GM12878 (cell line): ENCODE data around the gene GMDS. TPM values are rescaled to one million over a fixed set of nuclear protein-coding genes. Genes with fewer than 3 reads are reported as not detected.

ENCODE experiments used
- ATAC-seq: fragments of 200-7000 bp; cut with Tn5 transposase; 3 replicates; pipeline ENCODE4 v1.9.1; 2020; ENCODE audit warnings: mild to moderate bottlenecking, moderate library complexity
- BruUV-seq: library from RNA; stranded (reverse); fragments of 400-500 nt; replicated peaks from 2 replicates; lab custom pipeline; 2021; lab: Mats Ljungman, UMichigan
- CTCF ChIA-PET: fragments of 300-600 bp; sonication (Branson Sonifier 250); formaldehyde crosslinking; extraction: SDS; loops from one replicate; lab custom pipeline; 2021; ENCODE audit warnings: inconsistent platforms; lab: Yijun Ruan, JAX
- POLR2A ChIA-PET: fragments of 350-600 bp; formaldehyde crosslinking; extraction: SDS; loops from one replicate; lab custom pipeline; 2021; ENCODE audit warnings: inconsistent platforms; lab: Charles Lee
- RAD21 ChIA-PET: fragments of 300-600 bp; sonication (Branson Sonifier 250); formaldehyde crosslinking; loops from one replicate; lab custom pipeline; 2023; ENCODE audit warnings: antibody characterized with exemption; ENCODE audit not compliant: unreplicated experiment; lab: Charles Lee
- SMC1A ChIA-PET: fragments of 300-600 bp; sonication (Branson Sonifier 250); formaldehyde crosslinking; loops from one replicate; lab custom pipeline; 2023; ENCODE audit not compliant: unreplicated experiment, uncharacterized antibody; lab: Charles Lee
- DNase-seq: peaks from one replicate; pipeline ENCODE4 v3.0.0-alpha.2; 2011; ENCODE audit warnings: low read depth, low spot score
- FAIRE-seq: peaks from 3 replicates; lab custom pipeline; 2011; peaks lifted over from hg19 to GRCh38; lab: Jason Lieb, UNC
- H2AFZ ChIP-seq: 2 replicates; pipeline ENCODE4 v1.6.0; 2011; ENCODE audit warnings: low read depth, low read length, control low read depth; ENCODE audit not compliant: control insufficient read depth
- H3K27ac ChIP-seq: 2 replicates; pipeline ENCODE4 v1.5.1; 2011; ENCODE audit warnings: control low read depth; ENCODE audit not compliant: control insufficient read depth, insufficient read depth
- H3K27me3 ChIP-seq, 2 experiments: replicated peaks in 1 of 2; 2 replicates each; pipeline versions ENCODE4 v1.6.0 to v1.6.1; 2011; ENCODE audit warnings: low read length in 1 of 2; ENCODE audit not compliant: control insufficient read depth in 2 of 2, insufficient read depth in 2 of 2
- H3K36me3 ChIP-seq, 2 experiments: 2 replicates each; pipeline ENCODE4 v1.5.1; 2011; ENCODE audit warnings: low read length in 1 of 2; ENCODE audit not compliant: control insufficient read depth in 2 of 2, insufficient read depth in 2 of 2
- H3K4me1 ChIP-seq: 2 replicates; pipeline ENCODE4 v1.6.1; 2011; ENCODE audit warnings: mild to moderate bottlenecking, low read length, moderate library complexity, mixed read lengths; ENCODE audit not compliant: control insufficient read depth, insufficient read depth
- H3K4me2 ChIP-seq: 2 replicates; pipeline ENCODE4 v1.6.0; 2011; ENCODE audit warnings: control low read depth; ENCODE audit not compliant: control insufficient read depth, insufficient read depth
- H3K4me3 ChIP-seq: fragments of 200-600 bp; sonication (generic); 2 replicates; pipeline ENCODE4 v1.5.1; 2016
- H3K79me2 ChIP-seq: 2 replicates; pipeline ENCODE4 v1.6.0; 2011; ENCODE audit warnings: low read length; ENCODE audit not compliant: control insufficient read depth, insufficient read depth
- H3K9ac ChIP-seq: 2 replicates; pipeline ENCODE4 v1.8.0; 2011; ENCODE audit warnings: low read length, control low read depth, mixed read lengths; ENCODE audit not compliant: control insufficient read depth, insufficient read depth
- H3K9me3 ChIP-seq: replicated peaks from 3 replicates; pipeline ENCODE4 v1.5.1; 2011; ENCODE audit warnings: mild to moderate bottlenecking, low read length; ENCODE audit not compliant: control insufficient read depth, insufficient read depth
- H4K20me1 ChIP-seq: 2 replicates; pipeline ENCODE4 v1.6.0; 2011; ENCODE audit not compliant: control insufficient read depth, insufficient read depth
- LARP7 ChIP-seq: fragments of 450-650 bp; IDR thresholded peaks from 2 replicates; pipeline ENCODE4 v1.6.1; 2017; ENCODE audit warnings: mild to moderate bottlenecking
- MLLT1 ChIP-seq: fragments of 450-650 bp; IDR thresholded peaks from 2 replicates; pipeline ENCODE4 v1.6.1; 2016; ENCODE audit warnings: mild to moderate bottlenecking
- POLR2AphosphoS5 ChIP-seq: IDR thresholded peaks from 2 replicates; pipeline ENCODE4 v1.6.1; 2011; ENCODE audit warnings: mild to moderate bottlenecking, low read length, inconsistent platforms
- ZNF687 ChIP-seq: fragments of 450-650 bp; IDR thresholded peaks from 2 replicates; pipeline ENCODE4 v1.6.1; 2017; ENCODE audit warnings: mild to moderate bottlenecking, moderate library complexity
- WGBS: methylation state at CpG from one replicate; pipeline ENCODE4 v1.1.6; 2016; ENCODE audit warnings: low lambda C conversion rate; ENCODE audit not compliant: insufficient replicate concordance, insufficient coverage; ENCODE audit errors: missing lambda C conversion rate; 5-methylcytosine and 5-hydroxymethylcytosine counted together
- in situ Hi-C: fragments of 300-500 bp; cut with MboI; formaldehyde crosslinking; loops from 9 replicates; pipeline ENCODE4 v1.14.3; 2018; ENCODE audit warnings: mixed read lengths
- intact Hi-C: fragments of 100-400 bp; cut with micrococcal nuclease; formaldehyde crosslinking; loops from one replicate; pipeline ENCODE4 v1.14.2; 2022; ENCODE audit not compliant: unreplicated experiment
- polyA plus RNA-seq, 11 experiments: library from polyadenylated mRNA; depleted of rRNA in 4 of 11; unstranded in 6 of 11; stranded (reverse) in 5 of 11; fragments of >200 nt; fragmentation: Nextera tagmentation in 4 of 11; fragmentation: Illumina TruSeq in 1 of 11; extraction: Ambion mirVana in 4 of 11; extraction: Trizol in 1 of 11; gene quantifications; 1 replicate in 1 of 11; 2 replicates in 10 of 11; pipeline versions ENCODE4 v1.2.1 to v1.2.3, GENCODE V29; 2011 to 2016; ENCODE audit warnings: inconsistent platforms in 2 of 11, missing spikeins in 2 of 11, low read depth in 1 of 11
- total RNA-seq, 4 experiments: library from RNA; depleted of rRNA in 3 of 4; stranded (reverse); fragments of >200 nt in 3 of 4; fragmentation: Illumina TruSeq in 1 of 4; extraction: Trizol in 1 of 4; gene quantifications; 2 replicates each; pipeline versions ENCODE4 v1.2.1 to v1.2.3, GENCODE V29; 2013 to 2021

The GMDS gene
- total and polyA plus RNA-seq, 10 of the 15 experiments (the other 5 are each of a cell fraction or from before 2014, with no cell fraction given): 0.61 to 53.8 (median 29.3) TPM

- no peaks in the 10 kb centered on the region for H4K20me1 ChIP-seq
- BruUV-seq: no TSS peak
- no peaks in the 10 kb centered on the region; a peak in 1 of 4 replicates for H3K36me3 ChIP-seq
- TF ChIP-seq ZNF687 (no peak), LARP7 (no peak), MLLT1 (no peak), POLR2AphosphoS5 (no peak)
- H3K27me3 ChIP-seq: no peaks in the 10 kb centered on the region
- ChIA-PET CTCF (no interaction called here), SMC1A (no interaction called here), RAD21 (no interaction called here), POLR2A (no interaction called here)
- DNase-seq (no peak), ATAC-seq (no peak), FAIRE-seq (no peak)
- no peak overlapping the region for H3K27ac ChIP-seq
- no peak overlapping the region for H3K4me3 ChIP-seq
- intact Hi-C loops: no loop called here
- no peaks in the 10 kb centered on the region for H3K9me3 ChIP-seq
- 83% methylated on average over 8 of the region's 8 CpGs for WGBS
- H3K9ac ChIP-seq: no peak overlapping the region
- H3K79me2 ChIP-seq: no peaks in the 10 kb centered on the region
- H3K4me2 ChIP-seq: no peak overlapping the region
- in situ Hi-C loops: no loop called here
- peaks cover 14% of the 10 kb centered on the region; the same call in 1 of the 2 replicates for H3K4me1 ChIP-seq
- H2AFZ ChIP-seq: no peak overlapping the region
Measured at GRCh38 chr6:1766654-1767053, 478.8 kb downstream of the GMDS start.
